Liver (tissue), 9 donors: Measurements from ENCODE around the gene ELP4. TPM values are rescaled to one million over a fixed set of nuclear protein-coding genes. Genes with fewer than 3 reads are reported as not detected.
A peak's percentile ranks its signal among the peaks of the same experiment; 100 is the strongest.

Experiments
- DNase-seq: peaks from one replicate; pipeline ENCODE4 v3.0.0-alpha.2; 2017; ENCODE audit warnings: low spot score
- H3K27ac ChIP-seq, 2 donors: one replicate each; pipeline ENCODE4 v1.7.0; 2013; ENCODE audit warnings: inconsistent platforms in 2 of 2, low read length in 2 of 2, control low read depth in 1 of 2, low read depth in 1 of 2, mild to moderate bottlenecking in 1 of 2
- H3K27me3 ChIP-seq, 4 donors: one replicate each; pipeline versions ENCODE4 v1.6.1 to v1.7.0; 2013; ENCODE audit warnings: low read length in 3 of 4, inconsistent platforms in 1 of 4, mild to moderate bottlenecking in 1 of 4, moderate library complexity in 1 of 4; ENCODE audit not compliant: control insufficient read depth in 4 of 4, insufficient read depth in 4 of 4
- H3K36me3 ChIP-seq, 4 donors: one replicate each; pipeline versions ENCODE4 v1.6.1 to v1.7.0; 2013; ENCODE audit warnings: low read length in 3 of 4, mild to moderate bottlenecking in 3 of 4, low read depth in 1 of 4, moderate library complexity in 1 of 4; ENCODE audit not compliant: control insufficient read depth in 4 of 4, insufficient read depth in 3 of 4
- H3K4me1 ChIP-seq, 4 donors: one replicate each; pipeline versions ENCODE4 v1.6.1 to v1.7.0; 2013; ENCODE audit warnings: low read length in 3 of 4, mild to moderate bottlenecking in 3 of 4, moderate library complexity in 1 of 4; ENCODE audit not compliant: control insufficient read depth in 4 of 4, insufficient read depth in 4 of 4
- H3K4me3 ChIP-seq, 3 donors: one replicate each; pipeline versions ENCODE4 v1.6.1 to v1.7.0; 2013; ENCODE audit warnings: low read length in 3 of 3, control low read depth in 1 of 3, low read depth in 1 of 3, mild to moderate bottlenecking in 1 of 3
- H3K9ac ChIP-seq, 2 donors: one replicate each; pipeline ENCODE4 v1.7.0; 2013; ENCODE audit warnings: low read length in 2 of 2, mild to moderate bottlenecking in 2 of 2, moderate library complexity in 2 of 2, control low read depth in 1 of 2, low read depth in 1 of 2
- H3K9me3 ChIP-seq, 4 donors: one replicate each; pipeline versions ENCODE4 v1.6.1 to v1.7.0; 2013; ENCODE audit warnings: low read length in 3 of 4; ENCODE audit not compliant: control insufficient read depth in 4 of 4
- ATF3 ChIP-seq: IDR thresholded peaks from 2 replicates; pipeline ENCODE4 v1.6.1; 2016; ENCODE audit warnings: antibody characterized with exemption
- EGR1 ChIP-seq, 2 donors: IDR thresholded peaks; 2 replicates each; pipeline ENCODE4 v1.6.1; 2016 to 2018; ENCODE audit warnings: antibody characterized with exemption in 2 of 2, low read depth in 2 of 2
- FOXA2 ChIP-seq: IDR thresholded peaks from 2 replicates; pipeline ENCODE4 v1.6.1; 2016; ENCODE audit warnings: antibody characterized with exemption
- HNF4G ChIP-seq: IDR thresholded peaks from 2 replicates; pipeline ENCODE4 v1.6.1; 2016; ENCODE audit warnings: antibody characterized with exemption
- JUND ChIP-seq, 2 donors: IDR thresholded peaks; 2 replicates each; pipeline ENCODE4 v1.6.1; 2016; ENCODE audit warnings: antibody characterized with exemption in 2 of 2
- NR2F2 ChIP-seq: IDR thresholded peaks from 2 replicates; pipeline ENCODE4 v1.6.1; 2016; ENCODE audit warnings: antibody characterized with exemption
- RXRA ChIP-seq, 2 donors: IDR thresholded peaks; 2 replicates each; pipeline ENCODE4 v1.6.1; 2017 to 2018; ENCODE audit warnings: antibody characterized with exemption in 2 of 2, mild to moderate bottlenecking in 1 of 2
- SP1 ChIP-seq: IDR thresholded peaks from 2 replicates; pipeline ENCODE4 v1.6.1; 2018; ENCODE audit warnings: antibody characterized with exemption, mild to moderate bottlenecking
- ZBTB33 ChIP-seq: IDR thresholded peaks from 2 replicates; pipeline ENCODE4 v1.6.1; 2016; ENCODE audit warnings: antibody characterized with exemption
- WGBS: extraction: QIAGEN DNeasy Blood & Tissue Kit; methylation state at CpG from one replicate; pipeline ENCODE4 v1.1.7; 2013; 5-methylcytosine and 5-hydroxymethylcytosine counted together
- polyA plus RNA-seq, 2 donors: library from polyadenylated mRNA; stranded (reverse) in 1 of 2; unstranded in 1 of 2; fragments of 200-250 nt in 1 of 2; fragments of >200 nt in 1 of 2; fragmentation: Nextera tagmentation in 1 of 2; extraction: Ambion mirVana in 1 of 2; gene quantifications; one replicate each; pipeline versions ENCODE4 v1.2.1 to v1.2.3, GENCODE V29; 2013 to 2015
- total RNA-seq, 2 donors: library from RNA; depleted of rRNA; stranded (reverse); fragments of >200 nt; gene quantifications; one replicate each; pipeline ENCODE4 v1.2.3, GENCODE V29; 2014
- TF ChIP-seq, protein P1 (sequence below): fragments of 150-350 bp; IDR thresholded peaks from 2 replicates; pipeline ENCODE4 v1.5.1; 2017; ENCODE audit warnings: improper control_type of control experiment, low read depth, low read length; ENCODE audit not compliant: missing input control
- donor health status: healthy.
- donor health status: healthy.
- donor health status: healthy.
- donor health status: healthy.
- donor health status: healthy.

The ELP4 gene
- total and polyA plus RNA-seq, 4 donors: 6.0 to 18.8 (median 12.5) TPM

- TF ChIP-seq, protein P1, sequence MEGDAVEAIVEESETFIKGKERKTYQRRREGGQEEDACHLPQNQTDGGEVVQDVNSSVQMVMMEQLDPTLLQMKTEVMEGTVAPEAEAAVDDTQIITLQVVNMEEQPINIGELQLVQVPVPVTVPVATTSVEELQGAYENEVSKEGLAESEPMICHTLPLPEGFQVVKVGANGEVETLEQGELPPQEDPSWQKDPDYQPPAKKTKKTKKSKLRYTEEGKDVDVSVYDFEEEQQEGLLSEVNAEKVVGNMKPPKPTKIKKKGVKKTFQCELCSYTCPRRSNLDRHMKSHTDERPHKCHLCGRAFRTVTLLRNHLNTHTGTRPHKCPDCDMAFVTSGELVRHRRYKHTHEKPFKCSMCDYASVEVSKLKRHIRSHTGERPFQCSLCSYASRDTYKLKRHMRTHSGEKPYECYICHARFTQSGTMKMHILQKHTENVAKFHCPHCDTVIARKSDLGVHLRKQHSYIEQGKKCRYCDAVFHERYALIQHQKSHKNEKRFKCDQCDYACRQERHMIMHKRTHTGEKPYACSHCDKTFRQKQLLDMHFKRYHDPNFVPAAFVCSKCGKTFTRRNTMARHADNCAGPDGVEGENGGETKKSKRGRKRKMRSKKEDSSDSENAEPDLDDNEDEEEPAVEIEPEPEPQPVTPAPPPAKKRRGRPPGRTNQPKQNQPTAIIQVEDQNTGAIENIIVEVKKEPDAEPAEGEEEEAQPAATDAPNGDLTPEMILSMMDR: no peak
- no peak for TF ChIP-seq ATF3
- no peak for TF ChIP-seq JUND (IDR thresholded peaks at IDR 0.05)
Observed at GRCh38 chr11:31825838-31826484, 316.4 kb downstream of the ELP4 start (continued).

DNA sequence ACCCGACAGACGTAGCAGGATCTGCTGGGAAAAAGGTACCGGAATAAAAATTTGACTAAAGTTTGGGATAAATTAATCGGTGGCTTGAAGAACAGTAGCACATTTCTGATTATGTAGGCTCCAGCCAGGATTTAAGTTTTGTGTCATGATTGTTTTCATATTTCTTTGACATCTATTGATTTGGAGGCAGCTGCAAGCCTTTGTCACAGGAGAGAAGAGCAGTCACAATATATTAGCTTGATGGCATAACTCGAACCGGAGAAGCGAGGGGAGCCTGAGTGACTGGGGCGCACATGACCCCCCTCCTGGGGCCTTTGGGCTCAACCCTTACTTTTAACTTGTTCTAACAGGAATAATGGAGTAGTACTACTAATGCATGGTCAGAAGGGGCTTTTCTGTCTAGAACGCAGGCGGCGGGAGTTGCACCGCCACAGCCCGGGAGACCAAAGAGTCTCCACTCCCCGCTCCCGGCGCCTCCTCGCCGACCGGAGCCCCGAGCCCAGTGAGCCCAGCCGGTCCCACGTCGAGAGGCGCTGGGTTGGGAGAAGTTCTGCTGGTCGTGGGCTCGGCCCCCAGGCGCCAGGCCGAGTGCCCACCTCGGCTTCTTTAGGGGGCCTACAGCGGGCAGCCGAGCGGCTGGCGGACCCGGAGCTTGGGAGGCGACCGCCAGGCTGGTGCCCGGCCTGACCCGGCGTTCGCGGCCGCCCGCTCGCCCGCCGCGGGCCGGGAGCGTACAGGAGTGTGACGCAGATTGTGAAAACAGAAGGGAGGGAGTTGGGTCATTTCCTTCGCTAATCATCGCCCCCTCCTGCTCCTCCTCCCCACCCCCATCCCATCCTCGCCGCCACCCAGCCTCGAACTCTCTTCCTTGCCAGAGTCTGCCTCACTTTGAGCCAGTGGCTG, 317.2 kb downstream of the ELP4 start:
- peaks cover 0 to 41% (median 24%) of the 10 kb centered on the region in 4 donors for H3K27me3 ChIP-seq
- TF ChIP-seq NR2F2 (no peak), SP1 (no peak), EGR1 (IDR thresholded peaks at IDR 0.05; ENCODE audit: low read depth in 2 of 2) (no peak), FOXA2 (no peak), ZBTB33 (no peak), HNF4G (no peak), RXRA (IDR thresholded peaks at IDR 0.05) (no peak)
- TF ChIP-seq, protein P1: no peak
- DNase-seq: no peak
- peaks cover 0 to 3% (median 0%) of the 10 kb centered on the region in 4 donors for H3K9me3 ChIP-seq
- no peak overlapping the region for H3K27ac ChIP-seq
- no peak overlapping the region for H3K9ac ChIP-seq
- WGBS: 9% methylated on average over 55 of the region's 55 CpGs
- no peaks in the 10 kb centered on the region for H3K36me3 ChIP-seq
- peaks cover 3 to 13% (median 8%) of the 10 kb centered on the region in 4 donors for H3K4me1 ChIP-seq
- peak overlapping the region in 1 of 3 donors; percentile 33 for H3K4me3 ChIP-seq
